ENCODE results near the gene FAS.
A peak's percentile ranks its signal among the peaks of the same experiment; 100 is the strongest.

Gene FAS

GRCh38 chr10:88971221-88972061 is 19.2 kb upstream of the FAS start:
- DNase-seq (ENCODE audit: low read depth in 2 of 2) = no peak

- no peak for DNase-seq (ENCODE audit: low read depth in 2 of 2)
These were observed 16.6 kb upstream of the FAS start for GRCh38 chr10:88974012-88974411.

DNA sequence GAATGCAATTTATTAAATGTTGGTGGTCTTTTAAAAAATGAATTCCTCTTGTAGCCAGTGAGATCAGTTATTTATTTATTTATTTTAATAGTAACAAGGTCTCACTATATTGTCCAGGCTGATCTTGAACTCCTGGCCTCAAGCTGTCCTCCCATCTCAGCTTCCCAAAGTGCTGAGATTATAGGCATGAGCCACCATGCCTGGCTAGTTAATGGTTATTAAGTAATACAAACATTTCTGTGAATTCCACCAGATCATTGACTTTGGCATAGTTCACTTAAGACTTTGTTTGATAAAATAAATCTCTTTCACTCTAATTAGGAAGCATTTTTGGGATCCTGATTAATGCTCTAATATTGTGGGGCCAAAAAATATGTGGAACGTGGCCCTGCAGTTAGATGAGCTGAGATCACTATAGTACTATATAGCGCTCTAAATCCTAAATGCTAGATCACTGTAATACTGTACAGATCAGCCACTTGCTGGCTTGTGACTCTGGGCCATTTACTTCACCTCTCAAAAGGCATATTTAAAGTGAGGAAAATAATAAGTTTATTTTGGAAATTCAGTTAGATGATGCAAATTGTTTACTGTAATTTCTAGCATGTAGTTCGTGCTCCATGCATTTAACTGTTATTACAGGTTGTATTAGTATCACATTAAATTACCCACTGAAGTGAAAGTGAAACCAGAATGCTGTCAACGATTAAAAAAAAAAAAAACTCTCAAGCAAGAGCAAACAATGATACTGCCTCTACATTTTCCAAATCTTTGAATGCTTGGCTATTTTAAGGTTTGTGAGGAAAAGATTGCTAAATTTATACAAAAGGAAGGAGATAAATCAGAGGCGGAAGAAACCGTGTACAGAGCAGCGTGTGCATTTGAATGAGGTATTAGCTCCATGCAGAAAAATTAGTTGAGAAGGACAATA is 15.9 kb upstream of the FAS start:
- DNase-seq (ENCODE audit: low read depth in 2 of 2) = no peak

DNA sequence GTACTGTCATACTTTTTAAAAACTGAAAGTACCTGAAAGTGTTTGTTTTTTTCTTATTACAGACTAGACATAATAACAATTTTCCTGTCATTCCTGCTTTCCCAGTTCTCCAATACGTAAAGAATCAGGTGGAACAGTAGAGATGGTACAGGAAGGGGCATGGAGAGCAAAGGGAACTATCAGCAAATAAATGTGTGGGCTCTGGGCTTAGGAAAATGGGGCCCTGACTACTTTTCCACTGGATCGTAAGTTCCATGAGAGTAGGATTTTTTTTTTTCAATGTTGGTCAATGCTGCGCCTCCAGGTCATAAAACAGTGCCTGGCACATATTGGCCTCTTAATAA is 15.2 kb upstream of the FAS start:
- DNase-seq (ENCODE audit: low read depth in 2 of 2) = no peak

- DNase-seq (ENCODE audit: low read depth in 2 of 2) = no peak
These were observed 12.1 kb upstream of the FAS start for GRCh38 chr10:88978463-88978862.

GRCh38 chr10:88979153-88979562 is 11.4 kb upstream of the FAS start:
- no peak for DNase-seq (ENCODE audit: low read depth in 2 of 2)

DNA sequence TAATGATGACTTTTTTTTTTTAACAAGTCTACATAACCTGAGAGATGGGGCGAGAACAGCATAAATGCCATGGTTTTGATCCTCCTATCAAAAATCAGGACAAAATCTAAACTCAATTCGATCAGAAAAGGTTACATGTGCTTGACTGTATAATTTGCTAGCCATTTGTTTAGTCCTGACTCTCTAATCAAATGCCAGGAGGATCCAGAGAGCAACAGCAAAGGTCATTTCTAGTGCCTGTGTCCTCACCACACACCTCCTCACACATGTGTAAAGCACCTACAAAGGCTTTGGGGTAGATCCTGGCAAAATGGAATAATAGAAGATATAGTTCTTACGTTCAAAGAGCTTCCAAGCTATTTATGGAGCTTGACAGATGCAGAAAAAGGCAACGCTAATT is 11.0 kb upstream of the FAS start:
- DNase-seq (ENCODE audit: low read depth in 2 of 2) = no peak

DNA sequence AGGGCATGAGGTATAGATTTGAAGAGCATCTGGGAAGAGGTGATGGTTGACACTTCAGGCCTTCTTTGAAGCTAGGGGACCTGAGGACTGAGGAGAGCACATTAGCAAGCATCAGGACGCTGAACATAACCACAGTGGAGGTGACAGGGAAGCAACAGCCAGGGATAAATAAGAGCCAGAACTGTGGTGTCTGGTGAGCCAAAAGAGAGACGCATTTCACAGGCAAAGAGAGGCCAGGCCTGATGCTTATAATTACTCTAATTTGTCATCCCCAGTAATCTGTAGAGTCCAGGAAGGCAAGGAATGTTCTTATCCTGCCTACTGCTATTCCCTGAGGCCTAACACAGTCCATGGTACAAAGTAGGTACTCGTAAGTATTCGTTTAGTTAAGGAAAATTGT is 10.4 kb upstream of the FAS start:
- no peak for DNase-seq (ENCODE audit: low read depth in 2 of 2)

- DNase-seq (ENCODE audit: low read depth in 2 of 2) = no peak
These were observed 9.8 kb upstream of the FAS start for GRCh38 chr10:88980800-88981199.

DNA sequence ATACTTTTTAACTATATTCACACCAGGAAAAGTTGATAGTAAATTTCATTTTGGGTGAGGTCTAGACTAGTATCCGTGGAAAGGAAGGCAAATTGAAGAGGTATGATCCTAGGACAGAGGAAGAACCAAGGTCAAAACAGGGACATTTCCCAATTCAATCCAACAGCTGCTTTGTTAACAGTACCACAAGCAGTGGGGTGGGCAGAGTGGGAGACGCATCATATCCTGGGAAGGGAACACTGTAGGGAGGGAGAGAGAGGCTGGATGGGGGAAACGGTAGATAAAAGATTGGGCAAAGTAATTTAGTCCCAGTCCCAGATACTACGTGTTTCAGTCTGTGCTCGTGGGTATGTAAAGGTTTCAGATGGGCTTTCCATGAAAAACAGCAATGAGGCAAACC is 9.2 kb upstream of the FAS start:
- DNase-seq (ENCODE audit: low read depth in 2 of 2) = no peak

DNA sequence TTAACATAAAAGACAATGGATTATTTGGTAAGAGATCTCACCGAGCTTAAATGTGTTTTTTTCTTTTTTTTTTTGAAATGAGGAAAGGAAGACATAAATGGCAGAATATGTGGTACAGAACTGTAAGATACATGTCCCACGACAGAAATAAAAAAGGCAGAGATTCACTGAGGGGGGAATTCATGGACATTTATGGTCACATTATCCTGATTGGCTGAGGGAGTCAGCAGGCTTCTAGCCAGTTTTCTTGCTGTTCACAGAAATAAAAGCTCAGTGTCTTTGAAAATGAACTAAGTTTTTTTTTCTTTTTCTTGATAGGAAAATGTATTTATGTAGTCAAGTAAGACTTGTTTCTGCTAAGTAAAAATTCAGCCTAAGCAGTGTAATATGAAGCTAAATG is 8.2 kb upstream of the FAS start:
- no peak for DNase-seq (ENCODE audit: low read depth in 2 of 2)

- DNase-seq (ENCODE audit: low read depth in 2 of 2) = no peak
These were observed 7.4 kb upstream of the FAS start for GRCh38 chr10:88983206-88983605.

DNA sequence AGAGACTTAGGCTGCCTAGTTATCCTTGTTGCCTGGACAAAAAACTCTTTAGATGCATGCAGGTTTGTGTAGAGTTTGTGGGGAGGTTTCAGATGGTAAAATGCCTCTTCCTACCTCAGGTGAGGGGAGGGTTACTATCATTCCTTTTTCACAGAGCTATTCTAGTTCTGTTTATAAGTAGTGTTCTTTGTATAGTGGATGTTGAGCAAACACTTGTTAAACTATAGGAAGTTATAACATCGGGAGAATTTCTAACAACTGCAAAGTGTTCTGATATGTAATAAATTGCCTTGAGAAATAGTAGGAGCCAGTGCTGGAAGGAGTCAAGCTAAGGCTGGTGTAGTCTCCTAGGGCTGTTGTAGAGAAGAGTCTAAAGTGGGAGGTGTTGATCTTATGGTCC is 6.7 kb upstream of the FAS start:
- no peak for DNase-seq (ENCODE audit: low read depth in 2 of 2)

DNA sequence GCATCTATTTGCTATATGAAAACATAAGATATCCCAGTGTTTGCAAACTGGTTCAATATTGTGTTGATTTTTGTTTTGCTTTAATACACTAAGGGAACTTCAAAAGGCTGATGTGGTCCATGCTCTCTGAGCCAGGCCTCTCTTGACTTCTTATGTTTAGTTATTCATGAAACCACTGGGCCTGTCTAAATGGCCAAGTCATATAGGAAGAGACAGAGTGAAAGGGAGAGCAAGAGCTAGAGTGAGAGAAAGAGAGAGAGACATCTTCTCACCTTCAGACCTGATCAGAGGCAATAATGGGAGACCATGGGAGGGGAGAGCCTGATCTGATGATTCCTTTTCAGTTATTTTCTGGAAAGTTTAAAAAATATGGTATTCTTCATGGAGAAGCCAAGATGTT is 6.1 kb upstream of the FAS start:
- DNase-seq (ENCODE audit: low read depth in 2 of 2) = no peak

GRCh38 chr10:88986549-88987242 is 3.9 kb upstream of the FAS start:
- no peak for DNase-seq (ENCODE audit: low read depth in 2 of 2)

DNA sequence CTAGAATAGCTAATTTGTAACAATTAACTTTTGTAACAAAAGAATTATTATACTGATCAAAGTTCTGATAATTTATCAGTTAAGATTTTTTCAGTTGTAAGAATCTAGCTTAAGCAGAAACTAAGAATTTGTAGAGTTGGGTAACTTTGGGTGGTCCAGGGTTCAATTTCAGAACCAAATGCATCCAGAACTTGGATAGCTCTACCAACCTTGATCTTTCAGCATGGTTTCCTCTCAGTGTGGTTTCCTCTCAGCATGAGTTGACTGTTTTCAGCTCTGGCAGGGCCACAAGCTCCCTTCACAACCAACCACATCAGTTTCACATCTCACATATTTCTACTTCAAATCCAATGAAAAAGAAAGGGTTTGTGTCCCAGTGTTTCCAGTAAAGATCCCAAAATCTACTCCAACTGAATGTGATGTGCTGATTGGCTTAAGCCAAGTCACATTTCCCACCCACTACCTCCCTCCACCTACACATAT is 3.3 kb upstream of the FAS start:
- DNase-seq (ENCODE audit: low read depth in 2 of 2) = no peak

GRCh38 chr10:88987840-88988239 is 2.8 kb upstream of the FAS start:
- no peak for DNase-seq (ENCODE audit: low read depth in 2 of 2)

- DNase-seq (ENCODE audit: low read depth in 2 of 2) = no peak
These were observed 1.2 kb upstream of the FAS start for GRCh38 chr10:88989423-88989822.

- no peak for DNase-seq (ENCODE audit: low read depth in 2 of 2)
These were observed 694 bp upstream of the FAS start for GRCh38 chr10:88989824-88990383.

DNA sequence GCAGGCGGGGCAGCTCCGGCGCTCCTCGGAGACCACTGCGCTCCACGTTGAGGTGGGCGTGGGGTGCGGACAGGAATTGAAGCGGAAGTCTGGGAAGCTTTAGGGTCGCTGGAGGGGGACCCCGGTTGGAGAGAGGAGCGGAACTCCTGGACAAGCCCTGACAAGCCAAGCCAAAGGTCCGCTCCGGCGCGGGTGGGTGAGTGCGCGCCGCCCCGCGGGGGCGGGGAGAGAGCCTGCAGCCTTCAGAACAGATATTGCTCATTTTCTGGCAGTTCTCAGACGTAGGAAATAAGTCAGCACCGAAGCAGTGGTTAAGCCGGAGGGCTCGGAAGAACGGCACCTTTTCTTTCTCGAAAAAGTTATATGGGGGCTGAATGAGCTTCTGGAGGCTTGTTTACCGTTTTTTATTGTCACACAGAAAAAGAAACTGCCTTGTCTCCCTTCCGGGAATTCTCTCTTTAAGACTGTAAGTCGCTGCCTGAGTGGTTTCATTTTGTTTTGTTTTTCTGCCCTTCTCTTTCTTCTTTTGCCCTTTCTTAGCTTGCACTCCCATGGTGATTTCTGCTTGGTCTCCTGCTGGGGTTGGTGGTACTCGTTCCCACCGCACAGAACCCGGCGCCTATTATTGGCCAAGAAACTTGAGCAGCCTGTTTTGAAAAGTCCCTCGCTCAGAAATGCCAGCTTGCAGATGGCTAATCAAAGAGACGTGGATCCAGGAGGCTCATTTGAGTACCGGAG is 732 bp downstream of the FAS start:
- DNase-seq (ENCODE audit: low read depth in 2 of 2) = peak in 1 of 2 donors; percentile 25

GRCh38 chr10:88991899-88992320 is 1.3 kb downstream of the FAS start:
- DNase-seq (ENCODE audit: low read depth in 2 of 2) = no peak

Measured in stimulated activated CD8-positive, alpha-beta memory T cell treated with anti-CD3 and anti-CD28 coated beads, Interleukin-7, amount 100 ng/mL, for 1 hour (primary cell).